Caco-2 (cell line): ENCODE measurements around the gene GNA14. TPM values are rescaled to one million over a fixed set of nuclear protein-coding genes. Genes with fewer than 3 reads are reported as not detected.

ENCODE experiments used
- BruUV-seq: library from RNA; stranded (reverse); fragments of 400-500 nt; replicated peaks from 2 replicates; lab custom pipeline; 2021; lab: Mats Ljungman, UMichigan
- CTCF ChIA-PET: fragments of 300-600 bp; sonication (Branson Sonifier 250); formaldehyde crosslinking; loops from one replicate; lab custom pipeline; 2022; ENCODE audit warnings: antibody characterized with exemption; lab: Charles Lee
- POLR2A ChIA-PET: fragments of 300-600 bp; sonication (Branson Sonifier 250); formaldehyde crosslinking; loops from one replicate; lab custom pipeline; 2022; ENCODE audit warnings: antibody characterized with exemption; lab: Charles Lee
- DNase-seq, 2 experiments: peaks; one replicate each; pipeline versions ENCODE4 v3.0.0 to v3.0.0-alpha.2; 2020 to 2022
- H3K27me3 ChIP-seq: replicated peaks from 2 replicates; pipeline ENCODE4 v1.6.0; 2011; ENCODE audit warnings: low read length; ENCODE audit not compliant: control insufficient read depth, insufficient read depth
- H3K36me3 ChIP-seq: 2 replicates; pipeline ENCODE4 v1.5.1; 2011; ENCODE audit warnings: low read length; ENCODE audit not compliant: control insufficient read depth, insufficient read depth
- H3K4me1 ChIP-seq: fragments of 250-450 bp; sonication (Bioruptor Pico); 2 replicates; pipeline ENCODE4 v1.5.1; 2020; ENCODE audit warnings: mild to moderate bottlenecking
- H3K4me3 ChIP-seq: 2 replicates; pipeline ENCODE4 v1.5.1; 2011; ENCODE audit warnings: low read depth, mild to moderate bottlenecking, control low read depth, low read length
- H3K9me3 ChIP-seq: fragments of 250-450 bp; sonication (Bioruptor Pico); 2 replicates; pipeline ENCODE4 v1.5.1; 2020; ENCODE audit warnings: mild to moderate bottlenecking, moderate library complexity
- H3K27ac Mint-ChIP-seq: one replicate; pipeline ENCODE4 v1.8.0; 2022; ENCODE audit warnings: mixed read lengths; ENCODE audit not compliant: unreplicated experiment
- H3K27me3 Mint-ChIP-seq: one replicate; pipeline ENCODE4 v1.8.0; 2022; ENCODE audit warnings: mixed read lengths; ENCODE audit not compliant: insufficient read depth, unreplicated experiment
- H3K36me3 Mint-ChIP-seq: one replicate; pipeline ENCODE4 v1.8.0; 2022; ENCODE audit warnings: mild to moderate bottlenecking, mixed read lengths; ENCODE audit not compliant: insufficient read depth, unreplicated experiment
- H3K4me1 Mint-ChIP-seq: one replicate; pipeline ENCODE4 v1.8.0; 2022; ENCODE audit warnings: low read depth, mixed read lengths; ENCODE audit not compliant: unreplicated experiment
- H3K4me3 Mint-ChIP-seq: one replicate; pipeline ENCODE4 v1.8.0; 2022; ENCODE audit warnings: mild to moderate bottlenecking, moderate library complexity, mixed read lengths; ENCODE audit not compliant: unreplicated experiment
- H3K9me3 Mint-ChIP-seq: one replicate; pipeline ENCODE4 v1.8.0; 2022; ENCODE audit warnings: mixed read lengths; ENCODE audit not compliant: unreplicated experiment
- intact Hi-C: fragments of 100-400 bp; cut with micrococcal nuclease; formaldehyde crosslinking; loops from one replicate; pipeline ENCODE4 v1.10.0; 2022; ENCODE audit not compliant: unreplicated experiment
- total RNA-seq: library from RNA; stranded (reverse); gene quantifications from 2 replicates; pipeline ENCODE4 v1.2.3, GENCODE V29; 2022
- TF ChIP-seq, protein P1 (sequence below), 2 experiments: fragments of 200-600 bp in 1 of 2; IDR thresholded peaks; 1 replicate in 1 of 2; 2 replicates in 1 of 2; pipeline versions ENCODE4 v1.5.1 to v1.8.0; 2011 to 2022; ENCODE audit warnings: antibody characterized with exemption in 1 of 2, control low read depth in 1 of 2, inconsistent platforms in 1 of 2, low read depth in 1 of 2, low read length in 1 of 2, mild to moderate bottlenecking in 1 of 2, moderate library complexity in 1 of 2; ENCODE audit not compliant: insufficient read depth in 1 of 2, severe bottlenecking in 1 of 2, unreplicated experiment in 1 of 2

The GNA14 gene
- total RNA-seq, 1 experiment from 2014 or later, result not detected

DNA sequence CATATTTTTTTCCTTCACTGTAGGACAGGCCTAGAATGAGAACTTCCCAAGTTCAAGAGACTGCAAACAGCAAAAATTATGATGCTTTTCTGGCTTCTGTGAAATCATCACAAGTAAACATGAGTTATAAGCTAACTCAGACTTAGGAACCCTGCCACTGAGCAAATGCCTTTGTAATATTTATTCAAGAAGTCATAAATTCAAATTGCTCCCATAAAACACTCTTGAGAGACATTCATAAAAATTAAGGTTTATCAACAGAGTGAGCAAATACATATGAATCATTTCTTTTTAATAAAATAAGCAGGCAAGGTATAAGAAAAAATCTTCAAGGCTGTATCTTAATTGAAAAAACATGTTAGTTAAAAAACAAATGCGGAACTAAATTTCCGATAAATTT is 124.2 kb downstream of the GNA14 start:
- H3K36me3 Mint-ChIP-seq, result no peaks in the 10 kb centered on the region
- H3K4me3 Mint-ChIP-seq, result no peak overlapping the region
- Histone ChIP-seq H3K9me3 (no peaks in the 10 kb centered on the region), H3K4me1 (no peaks in the 10 kb centered on the region), H3K27me3 (no peaks in the 10 kb centered on the region), H3K4me3 (no peak overlapping the region), H3K36me3 (no peaks in the 10 kb centered on the region)
- POLR2A ChIA-PET, result no interaction called here
- no peaks in the 10 kb centered on the region for H3K9me3 Mint-ChIP-seq
- no peak overlapping the region for H3K27ac Mint-ChIP-seq
- H3K4me1 Mint-ChIP-seq, result no peaks in the 10 kb centered on the region
- TF ChIP-seq, protein P1, sequence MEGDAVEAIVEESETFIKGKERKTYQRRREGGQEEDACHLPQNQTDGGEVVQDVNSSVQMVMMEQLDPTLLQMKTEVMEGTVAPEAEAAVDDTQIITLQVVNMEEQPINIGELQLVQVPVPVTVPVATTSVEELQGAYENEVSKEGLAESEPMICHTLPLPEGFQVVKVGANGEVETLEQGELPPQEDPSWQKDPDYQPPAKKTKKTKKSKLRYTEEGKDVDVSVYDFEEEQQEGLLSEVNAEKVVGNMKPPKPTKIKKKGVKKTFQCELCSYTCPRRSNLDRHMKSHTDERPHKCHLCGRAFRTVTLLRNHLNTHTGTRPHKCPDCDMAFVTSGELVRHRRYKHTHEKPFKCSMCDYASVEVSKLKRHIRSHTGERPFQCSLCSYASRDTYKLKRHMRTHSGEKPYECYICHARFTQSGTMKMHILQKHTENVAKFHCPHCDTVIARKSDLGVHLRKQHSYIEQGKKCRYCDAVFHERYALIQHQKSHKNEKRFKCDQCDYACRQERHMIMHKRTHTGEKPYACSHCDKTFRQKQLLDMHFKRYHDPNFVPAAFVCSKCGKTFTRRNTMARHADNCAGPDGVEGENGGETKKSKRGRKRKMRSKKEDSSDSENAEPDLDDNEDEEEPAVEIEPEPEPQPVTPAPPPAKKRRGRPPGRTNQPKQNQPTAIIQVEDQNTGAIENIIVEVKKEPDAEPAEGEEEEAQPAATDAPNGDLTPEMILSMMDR (IDR thresholded peaks at IDR 0.05; ENCODE audit: insufficient read depth in 1 of 2, low read depth in 1 of 2, low read length in 1 of 2, severe bottlenecking in 1 of 2, unreplicated experiment in 1 of 2), result no peak
- intact Hi-C loops, result no loop called here
- no peak for DNase-seq
- no peaks in the 10 kb centered on the region for H3K27me3 Mint-ChIP-seq
- no TSS peak for BruUV-seq
- CTCF ChIA-PET, result no interaction called here

DNA sequence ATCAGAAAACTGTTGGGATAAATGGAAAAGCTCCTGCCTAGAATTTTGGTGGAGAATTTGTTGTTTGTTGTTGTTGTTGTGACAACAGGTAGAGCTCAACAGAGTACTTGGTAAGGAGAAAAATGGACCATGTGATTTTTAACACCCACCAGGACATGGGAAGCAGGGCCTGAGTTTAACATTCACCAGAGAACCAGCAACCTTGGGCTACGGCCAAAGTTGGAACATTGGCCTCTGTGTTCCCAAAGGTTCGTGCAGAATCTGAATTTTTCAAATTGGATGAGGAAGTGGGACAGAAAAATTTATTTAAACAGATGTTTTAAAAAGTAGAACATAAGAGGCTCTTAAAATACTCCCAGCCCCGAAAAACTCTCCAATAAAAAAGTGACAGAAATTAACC is 127.0 kb downstream of the GNA14 start:
- no peak overlapping the region for H3K27ac Mint-ChIP-seq

DNA sequence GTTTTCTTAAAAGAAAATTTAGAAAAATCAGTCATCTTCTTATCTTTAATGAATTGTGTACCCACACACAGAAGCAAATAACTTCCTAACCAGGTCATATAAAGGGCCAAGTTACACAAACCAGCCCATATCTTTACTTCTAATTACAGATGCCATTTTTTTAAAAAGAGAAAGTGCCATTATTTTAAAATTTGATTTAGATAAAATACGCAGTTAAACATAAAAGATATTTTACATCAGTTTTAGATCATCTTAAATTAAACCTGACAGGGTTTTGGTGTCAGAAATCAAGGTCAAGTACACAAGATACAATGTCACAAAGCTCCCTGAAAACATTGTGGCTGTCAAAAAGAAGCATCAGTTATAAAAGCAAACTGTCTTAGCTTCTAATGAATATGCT is 129.4 kb downstream of the GNA14 start:
- Mint-ChIP-seq H3K27me3 (no peaks in the 10 kb centered on the region), H3K4me1 (no peaks in the 10 kb centered on the region), H3K27ac (no peak overlapping the region), H3K9me3 (no peaks in the 10 kb centered on the region), H3K36me3 (no peaks in the 10 kb centered on the region), H3K4me3 (no peak overlapping the region)
- DNase-seq, result no peak
- no peaks in the 10 kb centered on the region for H3K36me3 ChIP-seq
- CTCF ChIA-PET, result no interaction called here
- no peaks in the 10 kb centered on the region for H3K4me1 ChIP-seq
- H3K9me3 ChIP-seq, result no peaks in the 10 kb centered on the region
- intact Hi-C loops, result no loop called here
- no peaks in the 10 kb centered on the region for H3K27me3 ChIP-seq
- H3K4me3 ChIP-seq, result no peak overlapping the region
- BruUV-seq, result no TSS peak
- TF ChIP-seq, protein P1 (IDR thresholded peaks at IDR 0.05; ENCODE audit: insufficient read depth in 1 of 2, low read depth in 1 of 2, low read length in 1 of 2, severe bottlenecking in 1 of 2, unreplicated experiment in 1 of 2), result no peak
- POLR2A ChIA-PET, result no interaction called here

More for the DNA sequence above, 127.0 kb downstream of the GNA14 start:
- Mint-ChIP-seq H3K9me3 (no peaks in the 10 kb centered on the region), H3K4me1 (no peaks in the 10 kb centered on the region), H3K4me3 (no peak overlapping the region), H3K27me3 (no peaks in the 10 kb centered on the region), H3K36me3 (no peaks in the 10 kb centered on the region)
- TF ChIP-seq, protein P1 (IDR thresholded peaks at IDR 0.05; ENCODE audit: insufficient read depth in 1 of 2, low read depth in 1 of 2, low read length in 1 of 2, severe bottlenecking in 1 of 2, unreplicated experiment in 1 of 2), result no peak
- no peaks in the 10 kb centered on the region for H3K36me3 ChIP-seq
- ChIA-PET POLR2A (no interaction called here), CTCF (no interaction called here)
- DNase-seq, result no peak
- H3K27me3 ChIP-seq, result no peaks in the 10 kb centered on the region
- H3K4me3 ChIP-seq, result no peak overlapping the region
- BruUV-seq, result no TSS peak
- no peaks in the 10 kb centered on the region for H3K9me3 ChIP-seq
- intact Hi-C loops, result no loop called here
- no peaks in the 10 kb centered on the region for H3K4me1 ChIP-seq
